Measurements from ENCODE around the gene PROC.

Gene PROC

GRCh38 chr2:127413200-127413599, 5.0 kb upstream of the PROC start:
- in situ Hi-C loops (cut with MboI; ENCODE audit: low sequenced_read_pairs) = no loop called here

GRCh38 chr2:127413782-127414637, 4.2 kb upstream of the PROC start:
- in situ Hi-C loops (cut with MboI; ENCODE audit: low sequenced_read_pairs) = no loop called here

GRCh38 chr2:127414638-127415592, 3.3 kb upstream of the PROC start:
- in situ Hi-C loops (cut with MboI; ENCODE audit: low sequenced_read_pairs) = no loop called here

GRCh38 chr2:127415593-127416505, 2.4 kb upstream of the PROC start:
- in situ Hi-C loops (cut with MboI; ENCODE audit: low sequenced_read_pairs) = no loop called here

GRCh38 chr2:127416506-127417001, 1.7 kb upstream of the PROC start:
- in situ Hi-C loops (cut with MboI; ENCODE audit: low sequenced_read_pairs) = no loop called here

GRCh38 chr2:127417406-127417805, 821 bp upstream of the PROC start:
- in situ Hi-C loops (cut with MboI; ENCODE audit: low sequenced_read_pairs) = no loop called here

- in situ Hi-C loops (cut with MboI; ENCODE audit: low sequenced_read_pairs) = no loop called here
Measured at GRCh38 chr2:127419112-127419430, 844 bp downstream of the PROC start.

- in situ Hi-C loops (cut with MboI; ENCODE audit: low sequenced_read_pairs) = no loop called here
Measured at GRCh38 chr2:127419448-127420038, 1.3 kb downstream of the PROC start.

- in situ Hi-C loops (cut with MboI; ENCODE audit: low sequenced_read_pairs) = no loop called here
Measured at GRCh38 chr2:127420039-127420864, 2.0 kb downstream of the PROC start.

- in situ Hi-C loops (cut with MboI; ENCODE audit: low sequenced_read_pairs) = no loop called here
Measured at GRCh38 chr2:127421116-127421800, 3.0 kb downstream of the PROC start.

GRCh38 chr2:127421871-127422558, 3.8 kb downstream of the PROC start:
- in situ Hi-C loops (cut with MboI; ENCODE audit: low sequenced_read_pairs) = no loop called here

- in situ Hi-C loops (cut with MboI; ENCODE audit: low sequenced_read_pairs) = no loop called here
Measured at GRCh38 chr2:127422559-127423477, 4.6 kb downstream of the PROC start.

GRCh38 chr2:127423478-127423843, 5.2 kb downstream of the PROC start:
- in situ Hi-C loops (cut with MboI; ENCODE audit: low sequenced_read_pairs) = no loop called here

GRCh38 chr2:127423880-127424279, 5.7 kb downstream of the PROC start:
- in situ Hi-C loops (cut with MboI; ENCODE audit: low sequenced_read_pairs) = no loop called here

- in situ Hi-C loops (cut with MboI; ENCODE audit: low sequenced_read_pairs) = no loop called here
Measured at GRCh38 chr2:127424598-127425520, 6.6 kb downstream of the PROC start.

All from HL-60/S4 treated with retinoic acid at 250 ng/mL for 4 days and 3 days (cell line).